Activated CD8-positive, alpha-beta memory T cell treated with anti-CD3 and anti-CD28 coated beads for 1 hour (primary cell): Measurements from ENCODE around the gene ARAP3.

Experiments used
- DNase-seq, 2 donors: peaks; one replicate each; pipeline ENCODE4 v3.0.0-alpha.2; 2020; ENCODE audit warnings: low read depth in 1 of 2; ENCODE audit errors: extremely low read depth in 1 of 2

The ARAP3 gene

DNA sequence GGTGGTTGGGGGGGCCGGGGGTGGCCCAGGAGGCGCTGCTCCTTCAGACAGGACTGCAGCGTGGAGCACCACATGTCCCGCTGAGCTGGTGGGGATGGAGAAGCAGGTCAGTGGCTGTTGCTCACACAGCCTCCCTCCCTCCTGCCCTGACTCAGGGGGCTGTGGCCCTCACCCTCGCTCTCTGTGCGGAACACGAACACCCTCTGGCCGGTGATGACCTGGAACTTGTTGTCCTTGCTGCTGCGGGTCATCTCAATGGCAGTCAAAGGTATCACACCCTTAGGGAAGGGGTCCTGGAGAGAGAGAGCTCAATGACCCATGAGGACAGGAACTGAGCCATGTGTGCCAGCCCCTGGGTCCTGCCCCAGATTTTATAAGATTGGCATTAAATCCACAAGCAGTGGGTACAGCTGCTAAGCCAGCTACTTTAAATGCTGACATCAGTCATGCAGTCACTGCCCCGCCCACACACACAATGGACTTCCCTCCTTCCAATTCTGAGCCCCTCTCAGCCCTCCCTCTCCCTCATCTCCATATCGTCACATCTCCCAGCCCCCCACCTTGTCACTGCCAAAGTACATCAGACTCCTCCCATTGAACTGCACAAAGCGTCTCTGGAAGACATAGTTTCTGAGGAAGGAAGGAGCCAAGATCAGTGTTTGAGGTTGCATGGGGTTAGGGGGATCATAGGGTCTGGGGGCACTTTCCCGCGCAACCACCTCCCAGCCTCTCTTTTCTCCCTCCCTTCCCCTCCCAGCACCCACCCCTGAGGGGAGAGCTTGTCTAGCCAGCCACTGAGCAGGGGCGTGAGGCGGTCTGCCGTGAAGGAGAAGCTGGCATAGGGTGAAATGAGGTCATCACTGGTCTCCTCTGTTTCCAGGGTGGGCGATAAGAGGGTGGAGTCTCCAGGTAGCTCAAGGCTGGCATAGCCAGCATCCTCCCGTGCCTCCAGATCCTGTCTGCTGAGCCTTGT is 8.9 kb downstream of the ARAP3 start:
- no peak for DNase-seq

- no peak for DNase-seq
These were observed 9.8 kb downstream of the ARAP3 start for GRCh38 chr5:141672071-141672840.

DNA sequence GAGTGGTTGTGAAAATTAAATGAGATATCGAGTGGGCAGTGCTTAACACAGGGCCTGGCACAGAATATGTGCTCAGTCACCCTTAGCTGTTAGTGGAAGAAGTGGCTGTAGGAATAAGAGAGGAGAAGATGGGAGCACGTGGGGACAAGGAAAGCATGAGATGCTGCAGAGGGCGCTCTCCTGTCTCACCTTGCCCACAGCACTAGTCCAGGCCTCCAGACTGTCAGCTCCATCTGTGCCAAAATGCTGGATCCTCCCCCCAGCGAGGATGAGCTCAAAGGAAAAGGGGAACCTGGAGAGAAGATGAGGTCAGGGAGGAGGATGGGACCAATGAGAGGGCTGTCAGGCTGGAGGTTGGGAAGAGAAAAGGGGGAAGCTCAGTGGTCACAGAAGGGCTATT is 12.5 kb downstream of the ARAP3 start:
- DNase-seq, result no peak

- no peak for DNase-seq
These were observed 13.3 kb downstream of the ARAP3 start for GRCh38 chr5:141668601-141669265.

DNA sequence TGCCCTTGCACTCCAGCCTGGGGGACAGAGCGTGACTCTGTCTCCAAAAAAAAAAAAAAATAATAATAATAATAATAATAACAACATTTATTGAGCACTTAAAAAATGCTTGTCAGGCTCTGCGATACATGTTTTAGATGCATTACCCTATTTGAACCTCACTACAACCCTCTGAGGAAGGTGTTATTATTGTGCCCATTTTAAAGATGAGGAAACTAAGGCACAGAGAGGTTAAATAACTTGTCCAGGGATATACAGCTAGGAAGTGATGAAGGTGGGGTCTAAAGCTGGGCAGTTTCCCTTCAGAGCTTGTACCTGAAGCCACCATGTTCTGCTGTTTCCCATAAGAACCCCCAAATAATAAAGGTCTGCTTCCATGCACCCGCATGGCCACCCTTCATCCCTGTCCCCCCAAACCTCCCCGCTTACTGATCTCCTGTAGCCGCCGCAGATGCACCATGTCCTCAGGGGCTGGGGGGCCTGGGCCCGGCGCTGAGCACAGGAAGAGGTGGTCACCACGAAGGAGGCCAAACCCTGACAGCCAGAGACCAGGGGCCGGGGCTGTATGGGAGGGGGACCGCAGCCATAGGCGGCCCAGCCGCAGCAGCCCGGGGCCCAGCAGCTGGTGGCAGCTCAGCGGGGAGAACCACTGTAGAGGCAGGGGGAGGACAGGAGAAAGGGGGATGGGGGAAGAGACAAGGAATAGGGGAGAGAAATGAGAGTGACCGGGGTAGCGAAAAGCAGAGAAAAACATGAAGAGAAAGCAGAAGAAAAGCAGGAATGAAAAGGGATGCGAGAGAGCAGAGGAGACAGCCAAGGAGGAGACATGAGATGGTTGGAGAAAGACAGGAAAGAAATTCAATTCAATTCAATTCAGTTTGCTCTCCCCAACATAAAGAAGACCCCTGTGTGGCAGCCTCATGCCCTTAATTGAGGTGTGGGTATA is 15.8 kb downstream of the ARAP3 start:
- no peak for DNase-seq

DNA sequence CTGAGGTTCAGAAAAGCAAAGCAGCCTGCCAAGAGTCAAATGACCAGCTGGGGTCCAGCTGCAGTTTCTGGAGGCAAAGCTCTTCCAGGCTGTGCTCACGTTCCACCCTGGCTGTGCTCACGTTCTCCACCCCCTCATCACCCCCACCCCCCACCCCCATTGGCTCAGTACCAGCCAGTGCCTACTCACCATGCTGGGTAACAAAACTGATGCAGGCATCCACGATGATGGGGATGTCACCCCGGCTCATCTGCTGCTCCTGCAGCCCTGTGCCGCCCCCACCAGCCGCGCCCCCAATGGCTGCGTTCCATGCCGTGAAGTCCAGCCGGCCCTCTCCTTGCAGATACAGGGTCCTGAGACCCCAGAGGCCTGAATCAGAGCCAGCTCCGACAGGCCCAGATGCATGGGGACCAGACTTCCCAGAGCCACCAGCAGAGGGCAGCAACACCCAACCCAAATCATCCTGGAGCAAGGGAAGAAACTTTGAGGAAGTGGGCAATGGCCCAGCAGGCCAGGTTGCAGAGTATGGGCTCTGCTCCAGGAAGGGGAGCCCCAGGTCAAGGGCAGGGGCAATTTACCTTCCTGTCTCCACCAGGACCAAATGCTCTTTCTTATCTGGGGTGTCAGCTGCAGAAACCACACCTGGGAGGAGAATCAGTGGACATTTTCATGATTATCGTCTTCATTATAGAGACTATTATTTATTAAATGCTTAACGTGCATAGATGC is 17.1 kb downstream of the ARAP3 start:
- DNase-seq, result peak; percentile 38 to 56

GRCh38 chr5:141663506-141663905 is 18.5 kb downstream of the ARAP3 start:
- no peak for DNase-seq

DNA sequence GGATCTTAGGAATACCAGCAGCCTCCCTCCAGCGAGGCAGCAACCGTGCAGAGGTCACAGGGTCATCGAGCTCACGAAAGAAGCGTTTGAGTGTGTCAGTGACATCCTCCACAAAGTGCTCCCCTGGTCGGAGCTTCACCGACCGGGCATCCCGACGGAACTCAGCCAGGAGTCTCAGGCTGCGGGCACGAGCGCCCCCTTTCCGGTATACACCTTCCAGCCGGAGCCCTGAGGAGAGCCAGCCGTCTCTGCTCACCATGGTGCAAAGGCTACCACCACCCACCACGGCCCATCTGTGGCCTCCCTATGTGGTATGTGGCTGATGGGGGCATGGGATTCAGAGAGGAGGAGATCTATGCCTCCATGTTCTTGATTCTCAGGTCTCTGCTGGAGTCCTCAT is 20.0 kb downstream of the ARAP3 start:
- DNase-seq, result no peak

DNA sequence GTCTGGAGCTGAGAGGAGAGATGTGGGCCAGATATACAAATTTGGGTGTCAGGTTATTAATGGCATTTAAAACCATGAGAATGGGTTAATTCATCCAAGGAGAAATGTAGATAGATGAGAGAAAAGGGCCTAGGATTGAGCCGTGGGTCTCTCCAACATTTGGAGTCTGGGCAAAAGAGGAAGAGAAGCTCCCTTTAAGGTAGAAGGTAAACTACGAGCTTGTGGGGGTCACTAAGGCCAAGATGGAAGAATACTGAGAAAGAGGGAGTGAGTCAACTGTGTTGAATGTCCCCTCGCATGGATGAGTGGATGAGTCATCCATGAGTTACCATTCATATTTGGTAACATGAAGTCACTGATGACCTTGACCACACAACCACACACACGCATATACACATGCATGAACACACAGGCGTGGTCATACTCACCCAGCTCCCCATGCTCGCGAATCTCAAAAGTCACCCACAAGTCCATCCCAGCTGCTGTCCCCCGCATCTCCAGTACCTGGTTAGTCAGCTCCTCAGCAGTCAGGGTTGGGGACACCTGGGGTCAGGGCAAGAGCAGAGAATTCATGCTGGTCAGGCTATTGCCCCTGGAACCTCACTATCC is 24.0 kb downstream of the ARAP3 start:
- DNase-seq, result no peak

GRCh38 chr5:141657404-141657803 is 24.6 kb downstream of the ARAP3 start:
- no peak for DNase-seq

DNA sequence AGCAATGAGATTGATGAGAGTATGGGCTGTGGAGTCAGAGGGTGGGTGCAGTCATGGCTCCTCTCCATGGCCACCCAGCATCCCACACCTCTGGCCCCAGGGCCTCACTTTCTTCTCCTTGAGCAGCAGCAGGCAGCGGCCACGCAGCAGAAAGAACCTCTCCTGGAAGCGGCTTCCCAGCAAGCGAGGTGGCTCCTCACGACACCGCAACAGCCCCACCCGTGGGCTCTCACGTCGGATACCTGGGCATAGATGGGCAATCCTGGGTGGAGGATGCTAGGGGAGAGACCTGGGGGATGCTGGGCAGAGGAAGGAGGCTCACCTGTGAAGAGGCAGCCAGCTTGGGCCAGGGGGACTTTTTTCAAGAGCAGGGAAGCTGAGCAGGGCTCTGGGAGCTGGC is 25.6 kb downstream of the ARAP3 start:
- no peak for DNase-seq

DNA sequence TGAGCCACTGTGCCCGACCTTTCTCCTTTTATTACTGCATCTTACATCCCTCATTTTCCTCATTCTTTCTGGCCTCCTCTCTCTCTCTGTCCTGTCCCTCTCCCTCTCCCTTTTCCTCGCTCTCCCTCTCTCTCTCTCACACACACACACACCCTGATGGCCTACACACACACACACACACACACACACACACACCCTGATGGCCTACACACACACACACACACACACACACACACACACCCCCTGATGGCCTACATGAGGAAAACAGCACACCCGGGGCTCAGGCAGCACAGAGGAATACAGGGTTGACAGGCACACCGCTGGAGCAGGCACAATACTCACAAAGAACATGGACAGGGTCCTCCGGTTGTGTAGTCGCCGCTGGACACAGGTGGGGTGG is 27.0 kb downstream of the ARAP3 start:
- no peak for DNase-seq

DNA sequence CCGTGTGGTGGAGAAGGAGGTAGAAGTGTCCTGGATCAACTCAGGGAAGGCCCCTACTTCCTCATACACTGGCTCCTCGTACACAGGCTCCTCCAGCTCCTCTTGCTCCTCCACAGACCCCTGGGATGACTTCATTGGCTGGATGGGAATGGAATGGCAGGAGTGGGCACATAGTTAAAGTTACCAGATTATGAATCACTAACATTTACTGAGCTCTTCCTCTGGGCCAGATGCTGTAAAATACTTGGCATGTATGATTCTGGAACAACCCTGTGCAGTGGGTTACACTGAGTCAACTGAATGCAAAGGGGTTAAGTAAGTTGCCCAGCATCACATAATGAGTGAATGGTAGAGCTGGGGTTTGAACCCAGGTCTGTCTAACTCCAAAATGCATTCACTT is 27.7 kb downstream of the ARAP3 start:
- DNase-seq, result no peak

DNA sequence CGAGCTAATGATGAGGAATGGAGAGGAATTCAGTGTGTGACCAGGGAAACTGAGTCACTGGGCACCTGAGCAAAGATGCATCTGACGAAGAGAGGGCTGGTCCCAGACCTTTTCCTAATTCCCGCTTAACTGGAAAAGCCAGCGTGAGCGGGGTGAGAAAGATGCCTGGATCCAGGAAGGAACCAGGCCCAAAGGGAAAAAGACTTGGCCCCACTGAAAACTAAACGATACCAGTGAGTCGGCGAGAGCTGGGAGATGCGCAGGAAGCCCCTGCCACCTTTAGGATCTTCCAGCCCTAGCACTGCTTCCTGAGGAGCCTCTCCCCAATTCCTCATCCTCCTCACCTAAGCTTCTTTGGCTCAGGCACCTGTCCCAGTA is 30.3 kb downstream of the ARAP3 start:
- DNase-seq, result no peak

- peak in 1 of 2 donors; percentile 72 for DNase-seq
These were observed 30.9 kb downstream of the ARAP3 start, which contains the start of gene FCHSD1 for GRCh38 chr5:141650851-141651727. FCHSD1 (minus strand) TSS chr5:141651418; CDS start chr5:141651368, 50 bp downstream.

DNA sequence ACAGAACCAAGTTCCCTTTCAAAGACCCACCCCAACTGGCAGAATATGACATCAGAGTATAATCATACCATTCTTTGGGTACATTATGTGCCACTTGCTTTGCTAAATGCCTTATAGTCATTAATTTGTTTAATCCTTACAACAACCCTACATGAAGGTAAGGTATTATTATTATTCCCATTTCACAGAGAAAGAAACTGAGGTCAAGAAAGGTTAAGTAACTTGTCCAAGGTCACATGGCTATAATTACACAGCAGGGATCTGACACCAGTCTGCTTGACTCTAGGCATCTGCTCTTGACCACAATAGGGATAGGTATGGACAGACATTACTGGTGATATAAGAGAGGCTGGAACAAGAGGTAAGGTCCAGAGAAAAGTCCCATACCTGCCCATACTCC is 32.1 kb downstream of the ARAP3 start:
- DNase-seq, result no peak

DNA sequence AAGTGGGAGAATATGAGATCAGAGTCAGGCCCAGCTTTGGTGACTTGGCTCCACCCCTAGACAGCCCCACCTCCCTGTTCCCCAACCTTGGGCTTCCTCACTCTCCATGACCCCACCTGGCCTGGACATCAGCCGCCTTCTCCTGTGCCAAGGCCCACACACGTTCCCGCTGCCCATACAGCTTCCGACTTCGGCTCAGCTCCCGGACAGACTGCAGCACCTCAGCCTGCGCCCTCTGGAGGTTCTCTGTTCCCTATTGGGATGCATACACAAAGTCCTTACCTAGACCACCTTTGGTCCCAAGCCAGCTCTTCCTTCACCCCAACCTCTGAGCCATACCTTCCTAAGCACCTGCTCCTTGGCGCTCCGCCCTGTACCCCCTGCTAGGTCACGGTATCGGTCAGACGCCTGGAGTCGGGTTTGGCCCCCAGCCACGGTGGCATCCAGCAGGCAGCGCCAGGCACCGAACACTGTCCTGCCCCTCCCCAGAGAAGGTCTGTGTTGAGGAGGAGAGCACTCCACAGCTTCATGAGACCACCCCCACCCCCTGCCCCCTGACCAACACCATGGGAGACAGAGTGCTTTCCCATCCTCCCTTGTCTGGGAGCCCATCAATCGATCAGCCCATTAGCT is 32.9 kb downstream of the ARAP3 start:
- no peak for DNase-seq

DNA sequence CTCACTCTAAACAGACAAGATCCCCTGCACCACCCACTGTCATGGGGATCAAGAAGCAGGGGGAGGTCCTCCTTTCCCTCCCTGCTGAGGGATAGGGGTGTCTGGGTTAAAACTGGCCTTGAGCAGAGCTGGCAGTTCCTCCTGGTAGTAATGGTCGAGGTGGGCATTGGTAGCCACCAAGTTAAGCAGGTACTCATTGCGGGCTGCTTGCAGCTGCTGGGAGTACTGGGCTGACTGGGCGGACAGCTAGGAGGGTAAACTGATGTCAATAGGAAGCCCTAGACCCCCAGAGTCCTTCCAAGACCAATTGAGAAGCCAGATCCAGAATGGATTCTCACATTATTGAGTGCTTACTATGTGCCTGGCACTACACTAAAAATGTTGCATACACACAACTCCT is 34.2 kb downstream of the ARAP3 start:
- no peak for DNase-seq
